Right hindlimb (tissue), 1 donor: ENCODE results near the gene MYO18A.
A peak's percentile ranks its signal among the peaks of the same experiment; 100 is the strongest.

ENCODE experiments used
- DNase-seq: peaks from one replicate; pipeline ENCODE4 v3.0.0-alpha.2; 2018

Gene MYO18A

DNA sequence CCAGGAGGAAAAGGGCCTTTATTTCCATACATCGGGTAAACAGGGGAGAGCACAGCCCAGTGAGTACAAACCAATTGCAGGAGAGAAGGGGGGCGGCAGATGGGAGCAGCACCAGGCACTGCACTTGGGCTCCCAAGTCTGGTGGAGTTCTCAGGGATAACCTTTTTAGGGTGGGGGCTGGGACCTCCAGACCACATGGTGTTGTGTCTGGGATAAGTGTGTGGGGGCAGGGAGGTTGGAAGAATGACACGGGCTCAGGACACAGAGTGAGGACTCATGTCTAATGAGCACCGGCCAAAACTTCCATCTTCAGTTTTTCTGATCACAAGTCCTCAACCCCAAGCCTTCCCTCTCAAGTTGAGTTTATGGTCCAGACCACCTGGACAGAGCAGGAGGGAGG, 106.7 kb downstream of the MYO18A start:
- DNase-seq, result no peak

DNA sequence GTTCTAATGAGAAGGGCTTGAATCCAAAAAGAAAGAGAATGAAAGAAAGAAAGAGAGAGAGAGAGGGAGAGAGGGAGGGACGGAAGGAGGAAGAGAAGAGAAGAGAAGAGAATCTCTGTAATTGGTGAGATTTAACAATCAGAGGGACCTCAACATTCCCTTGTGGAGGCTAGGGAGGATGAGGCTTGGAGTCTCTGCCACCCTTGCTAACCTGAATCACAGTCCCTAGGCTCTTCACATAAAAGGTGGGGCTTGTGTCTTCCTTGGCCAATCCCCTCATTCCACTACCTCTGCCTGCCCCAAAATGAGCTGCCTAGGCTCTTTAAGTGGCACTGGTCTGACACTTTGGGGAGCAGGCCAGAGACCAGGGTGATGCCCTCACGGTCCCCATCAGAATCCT, 107.2 kb downstream of the MYO18A start:
- no peak for DNase-seq

DNA sequence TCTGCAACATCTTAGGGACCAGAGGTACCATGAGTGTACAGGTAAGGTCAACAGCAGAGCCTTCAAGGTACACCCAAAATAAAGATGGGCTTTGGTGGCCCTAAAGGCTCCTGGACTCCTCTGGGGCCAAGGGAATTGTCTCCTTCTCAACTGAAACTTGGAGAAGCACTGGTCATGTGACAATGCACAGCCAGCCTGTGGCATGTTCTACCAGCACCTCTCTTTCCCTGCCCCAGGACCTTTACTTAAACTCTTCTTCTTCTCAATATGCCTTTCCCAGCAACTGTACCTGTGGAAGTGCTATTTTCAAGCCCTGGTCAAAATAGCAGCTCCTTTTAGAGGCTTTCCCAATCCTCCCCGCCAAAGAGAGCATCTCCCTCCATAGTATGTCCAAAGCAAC, 108.9 kb downstream of the MYO18A start:
- no peak for DNase-seq

- DNase-seq, result no peak
These were observed 109.4 kb downstream of the MYO18A start for GRCh38 chr17:29070781-29071180.

DNA sequence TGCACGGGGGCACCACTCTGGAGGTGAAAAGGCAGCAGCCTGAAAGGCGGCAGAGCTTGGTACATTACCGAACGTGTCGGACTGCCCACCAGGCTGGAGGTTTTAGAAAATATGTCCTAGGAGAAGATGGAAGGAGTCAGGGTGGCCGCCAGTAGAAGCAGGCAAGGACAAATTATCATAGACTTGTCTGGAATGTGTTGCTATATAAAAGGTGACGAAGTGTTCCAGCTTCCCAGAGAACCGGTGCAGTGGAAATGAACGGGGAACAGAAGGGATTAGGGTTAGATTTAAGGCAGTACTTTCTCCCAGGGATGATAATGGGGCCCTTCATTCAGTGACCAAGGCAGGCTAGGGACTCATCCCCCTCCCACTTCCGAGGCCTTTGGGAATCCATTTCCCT, 109.9 kb downstream of the MYO18A start:
- DNase-seq, result no peak

DNA sequence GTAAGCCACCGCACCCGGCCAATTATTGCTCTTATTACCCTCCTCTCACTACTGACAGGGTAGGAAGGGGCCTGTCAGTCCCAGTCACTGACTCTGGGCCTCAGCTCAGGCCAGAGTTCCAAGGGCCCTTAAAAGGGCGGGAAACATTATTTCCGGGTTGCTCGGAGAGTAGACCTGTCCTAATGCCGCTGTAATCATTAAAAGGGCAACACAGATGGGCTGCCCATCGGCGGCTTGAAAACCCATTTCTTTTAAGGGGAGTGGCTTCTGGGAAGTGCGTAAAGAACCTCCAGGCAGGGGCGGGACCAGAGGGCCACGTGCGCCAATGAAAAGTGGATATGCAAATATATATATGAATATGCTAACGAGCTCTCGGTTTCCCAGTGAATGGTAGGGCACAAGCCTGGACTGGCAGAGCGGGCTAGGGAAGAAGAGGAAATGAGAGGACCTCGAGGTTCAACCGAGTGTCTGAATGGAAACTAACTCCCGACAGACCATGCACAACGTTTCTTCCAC, 110.6 kb downstream of the MYO18A start:
- DNase-seq, result peak; percentile 56

DNA sequence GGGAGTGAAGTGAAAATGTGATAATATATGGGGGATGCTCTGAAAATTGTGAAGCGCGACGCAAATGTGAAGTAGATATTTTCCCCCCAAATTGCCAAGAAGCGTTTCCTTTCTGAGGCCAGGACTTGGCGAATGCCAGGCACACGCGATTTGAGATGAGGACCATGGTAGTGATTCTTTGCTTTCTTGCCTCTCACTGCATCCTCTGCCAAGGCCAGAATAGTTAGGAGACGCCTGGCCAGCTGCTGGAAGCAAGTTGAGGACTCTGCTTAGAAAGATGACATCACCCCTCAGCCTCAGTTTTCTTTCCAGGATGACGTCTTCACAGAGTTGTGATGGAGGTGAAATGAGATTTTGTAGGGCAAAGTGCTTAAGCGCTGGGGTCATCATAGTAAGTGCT, 111.4 kb downstream of the MYO18A start:
- DNase-seq, result peak; percentile 62

GRCh38 chr17:29066606-29067005, 113.6 kb downstream of the MYO18A start:
- no peak for DNase-seq

- no peak for DNase-seq
These were observed 114.2 kb downstream of the MYO18A start for GRCh38 chr17:29066047-29066446.

DNA sequence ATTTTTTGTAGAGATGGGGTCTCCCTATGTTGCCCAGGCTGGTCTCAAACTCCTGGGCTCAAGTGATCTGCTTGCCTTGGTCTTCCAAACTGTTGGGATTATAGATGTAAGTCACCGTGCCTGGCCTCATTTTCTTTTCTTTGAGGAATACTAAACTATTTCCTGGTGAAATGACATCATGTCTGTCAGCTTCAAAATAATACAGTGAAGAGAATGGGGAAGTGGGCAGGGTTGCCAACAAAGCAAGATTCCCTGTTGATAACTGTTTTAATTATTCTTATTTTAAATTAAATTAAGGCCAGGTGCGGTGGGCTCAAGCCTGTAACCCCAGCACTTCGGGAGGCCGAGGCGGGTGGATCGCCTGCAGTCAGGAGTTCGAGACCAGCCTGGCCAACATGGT, 116.2 kb downstream of the MYO18A start:
- no peak for DNase-seq

- no peak for DNase-seq
These were observed 118.0 kb downstream of the MYO18A start for GRCh38 chr17:29062215-29062614.

- DNase-seq, result no peak
These were observed 119.2 kb downstream of the MYO18A start for GRCh38 chr17:29061036-29061435.

- peak; percentile 38 for DNase-seq
These were observed 119.7 kb downstream of the MYO18A start for GRCh38 chr17:29060475-29060874.

- DNase-seq, result no peak
These were observed 120.9 kb downstream of the MYO18A start for GRCh38 chr17:29059281-29059680.

DNA sequence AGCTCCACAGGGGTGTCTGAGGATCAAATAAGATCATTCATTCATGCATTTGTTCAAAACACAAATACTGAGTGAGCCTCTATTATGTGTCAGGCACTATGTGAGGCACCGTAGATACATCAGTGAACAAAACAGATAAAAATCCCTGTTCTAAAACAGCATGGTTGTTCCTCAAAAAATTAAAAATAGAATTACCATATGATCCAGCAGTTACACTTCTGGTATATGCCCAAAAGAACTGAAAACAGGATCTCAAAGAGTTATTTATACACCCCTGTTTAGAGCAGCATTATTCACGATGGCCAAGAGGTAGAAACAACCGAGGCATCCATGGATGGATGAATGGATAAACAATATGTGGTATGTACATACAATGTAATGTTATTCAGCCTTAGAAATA, 121.8 kb downstream of the MYO18A start:
- DNase-seq, result no peak

GRCh38 chr17:29057361-29057760, 122.8 kb downstream of the MYO18A start:
- no peak for DNase-seq

DNA sequence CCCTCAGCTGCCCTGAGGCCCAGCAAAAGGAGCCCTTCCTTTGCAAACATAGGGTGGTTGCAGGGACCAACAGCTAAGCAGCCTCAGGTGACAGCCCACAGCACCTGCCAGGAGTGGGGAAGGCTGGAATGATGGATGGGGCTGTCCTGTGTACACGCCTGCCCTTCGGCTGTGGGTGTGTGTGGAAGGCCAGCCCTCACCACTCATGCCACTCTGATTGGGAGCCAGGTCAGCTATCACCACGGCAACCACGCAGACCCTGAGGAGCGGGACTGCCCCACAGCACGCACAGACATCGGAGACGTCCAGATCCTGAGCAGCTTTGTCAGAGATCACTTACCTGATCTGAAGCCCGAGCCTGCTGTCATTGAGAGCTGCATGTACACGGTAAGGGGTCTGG, 125.4 kb downstream of the MYO18A start:
- DNase-seq, result no peak

- no peak for DNase-seq
These were observed 128.5 kb downstream of the MYO18A start for GRCh38 chr17:29051731-29052130.

DNA sequence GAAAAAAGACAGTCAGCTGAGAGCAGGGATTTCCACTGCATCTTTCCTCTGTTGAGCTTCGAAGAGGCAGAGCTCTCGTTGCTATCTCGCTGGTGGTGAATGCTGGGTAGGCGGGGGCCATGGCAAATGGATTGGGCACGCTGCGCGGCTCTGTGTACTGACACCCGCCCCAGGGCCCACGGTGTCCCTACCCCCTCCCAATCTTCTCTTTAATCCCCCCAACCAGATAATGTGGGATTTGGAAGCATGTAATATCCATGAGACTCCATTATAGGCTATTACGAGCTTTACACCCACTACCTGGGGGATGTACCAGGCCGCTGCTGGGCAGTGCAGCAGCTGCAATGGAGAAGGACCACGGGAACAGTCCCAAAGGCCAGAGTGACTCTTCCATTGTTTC, 129.0 kb downstream of the MYO18A start:
- no peak for DNase-seq

DNA sequence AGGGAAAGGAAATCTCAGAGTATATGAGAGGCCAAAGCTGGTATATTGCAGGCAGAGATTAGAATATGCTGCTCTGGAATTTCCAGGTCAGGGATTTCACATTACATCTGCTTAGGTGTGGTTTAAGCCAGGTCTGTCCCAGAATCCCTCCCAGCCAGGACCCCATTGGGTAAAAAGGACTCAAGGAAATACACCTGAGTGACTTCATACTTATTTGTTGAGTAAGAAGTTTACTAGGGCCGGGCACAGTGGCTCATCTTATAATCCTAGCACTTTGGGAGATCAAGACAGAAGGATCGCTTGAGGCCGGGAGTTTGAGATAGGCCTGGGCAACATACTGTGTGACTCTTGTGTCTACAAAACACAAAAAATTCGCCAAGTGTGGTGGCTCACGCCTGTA, 130.0 kb downstream of the MYO18A start:
- no peak for DNase-seq

DNA sequence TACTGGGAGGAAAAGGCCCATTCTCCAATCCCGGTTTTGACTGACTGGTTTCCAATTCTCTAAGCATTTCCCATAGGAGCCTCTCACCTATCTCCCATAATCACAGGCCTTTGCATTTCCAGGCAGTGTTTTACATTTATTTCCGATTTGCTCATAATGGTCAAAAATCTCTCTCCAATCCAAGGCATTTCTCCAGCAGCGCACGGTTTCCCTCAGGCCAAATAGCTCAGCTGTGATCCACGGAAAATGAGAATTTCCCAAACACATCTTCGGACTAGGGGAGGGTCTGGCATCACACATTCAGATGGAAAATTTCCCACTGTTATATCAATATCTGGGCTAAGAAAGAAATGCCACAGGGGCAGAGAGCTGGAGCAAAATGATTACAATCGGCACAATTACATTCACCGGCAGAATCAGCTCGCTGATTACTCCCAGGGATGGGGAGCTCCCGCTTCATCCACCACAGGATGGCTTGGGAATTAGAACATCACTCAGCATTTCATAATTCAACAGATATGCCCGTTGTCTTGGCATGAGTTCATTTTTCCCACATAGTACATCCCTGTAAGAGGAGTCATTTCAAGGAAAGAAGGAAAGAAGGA, 130.6 kb downstream of the MYO18A start:
- no peak for DNase-seq

DNA sequence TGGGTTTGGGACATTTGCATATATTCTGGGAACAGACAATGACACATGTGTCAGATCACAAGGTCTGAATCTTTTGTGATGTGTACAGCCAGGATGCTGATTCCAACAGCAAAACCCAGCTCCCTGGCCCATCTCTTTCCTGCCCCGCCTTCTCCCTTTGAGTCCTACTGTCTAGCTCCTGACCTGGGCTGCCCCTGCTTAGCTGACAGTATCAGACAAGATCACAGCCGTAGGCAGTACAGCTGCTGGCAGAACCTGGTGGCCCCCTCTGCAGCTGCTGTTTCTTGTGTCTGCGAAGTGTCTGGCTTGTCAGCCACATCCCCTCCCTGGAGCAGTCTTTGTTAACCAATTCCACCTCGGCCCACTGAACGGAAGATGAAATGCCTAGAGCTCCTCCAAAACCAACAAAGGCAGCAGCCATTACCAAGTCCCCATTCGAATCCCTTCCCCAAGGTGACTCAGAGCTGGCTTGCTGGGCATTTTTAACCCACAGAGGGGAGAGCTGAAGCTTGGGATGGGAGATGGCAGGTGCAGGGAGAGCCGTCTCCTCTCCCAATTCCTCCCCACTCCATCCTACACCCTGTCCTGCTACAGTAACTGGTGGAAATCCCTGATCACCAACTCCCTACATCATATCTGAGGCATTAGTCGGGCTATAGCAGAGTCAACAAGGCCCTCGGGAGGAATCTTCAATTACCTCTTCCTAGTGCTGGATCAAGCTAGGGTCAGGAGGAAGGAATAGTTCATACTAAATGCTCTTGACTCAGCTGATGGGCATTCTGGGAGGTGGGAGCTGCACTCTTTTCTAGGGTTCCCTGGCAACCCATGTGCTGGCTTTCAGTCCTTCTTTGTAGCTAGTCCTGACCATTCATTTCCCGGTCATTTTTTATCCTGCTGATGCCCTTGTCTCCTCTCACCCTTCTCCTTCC, 131.5 kb downstream of the MYO18A start:
- DNase-seq, result peak; percentile 69

DNA sequence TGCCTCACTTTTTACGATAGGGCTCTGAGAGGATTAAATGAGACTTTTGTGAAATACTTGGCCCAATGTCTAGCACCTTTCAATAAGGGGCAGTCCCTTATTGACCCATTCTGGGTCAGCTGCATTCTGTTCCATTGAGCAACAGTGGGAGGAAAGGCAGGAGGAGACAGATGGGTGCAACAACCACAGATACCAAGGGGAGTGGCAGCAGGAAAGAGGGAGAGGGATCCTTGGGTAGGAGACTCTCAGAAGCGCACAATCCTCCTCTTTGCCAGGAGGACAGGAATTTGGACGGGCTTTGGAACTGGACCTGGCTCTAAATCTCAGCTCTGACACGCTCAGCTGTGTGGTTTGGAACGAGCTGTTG, 133.7 kb downstream of the MYO18A start:
- DNase-seq, result no peak

DNA sequence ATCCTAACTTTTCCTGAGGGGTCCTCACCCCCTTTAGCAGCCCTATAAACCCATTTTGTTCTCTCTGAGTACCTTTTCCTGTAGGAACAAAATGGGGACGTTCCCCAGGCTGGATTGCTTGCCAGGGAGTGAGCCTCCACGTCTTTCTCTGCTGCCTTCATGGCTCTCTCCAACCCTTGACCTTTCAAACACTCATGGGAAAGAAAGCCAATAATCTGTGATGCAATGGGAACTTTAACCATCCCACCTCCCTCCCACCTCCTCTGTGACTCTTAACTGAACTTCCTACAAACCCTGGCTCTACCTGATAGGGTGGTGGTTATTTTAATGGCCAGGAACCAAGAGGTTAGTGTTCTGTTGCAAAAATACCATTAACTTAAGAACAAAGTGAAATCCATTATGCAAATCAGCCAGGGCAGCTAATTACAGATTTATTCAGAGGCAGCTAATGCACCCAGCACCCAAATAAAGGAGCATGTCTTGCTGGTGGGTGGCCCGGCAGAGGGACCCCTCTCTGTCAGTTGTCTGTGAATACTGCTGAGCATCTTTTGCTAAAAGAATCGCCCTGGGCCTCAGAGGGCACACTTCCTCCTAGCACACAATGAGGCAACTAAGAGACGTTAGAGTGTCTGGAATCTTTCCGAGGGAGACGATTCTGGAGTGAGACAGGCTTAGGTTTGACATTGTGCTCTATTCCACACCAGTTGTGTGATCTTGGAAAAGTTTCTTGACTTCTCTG, 134.3 kb downstream of the MYO18A start:
- no peak for DNase-seq
